GM19023 (cell line): Measurements from ENCODE around the gene ACVR1.

Source experiments
- ATAC-seq: cut with Tn5 transposase; IDR thresholded peaks from one replicate; pipeline ENCODE4 v1.9.1; 2021; ENCODE audit warnings: mild to moderate bottlenecking, moderate library complexity; ENCODE audit not compliant: unreplicated experiment

ACVR1 gene

DNA sequence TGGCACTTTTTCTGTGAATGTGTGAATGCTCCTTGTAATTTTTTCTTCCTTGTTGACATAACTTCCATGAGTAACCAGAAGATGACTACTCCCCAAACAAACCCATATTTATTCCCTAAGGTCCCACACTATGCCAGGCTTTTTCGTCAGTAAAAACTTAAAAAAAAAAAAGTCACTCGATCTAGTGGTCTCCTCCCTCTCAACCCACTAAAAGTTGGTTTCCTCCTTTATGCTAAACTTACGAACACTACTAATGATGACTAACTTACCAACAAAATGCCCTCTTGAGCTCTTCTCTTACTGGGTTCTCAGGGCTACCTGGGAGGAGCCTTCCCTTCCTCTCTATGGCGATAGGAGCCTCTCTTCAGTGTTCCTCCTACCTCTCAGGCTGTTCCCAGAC is 18.2 kb downstream of the ACVR1 start:
- no peak for ATAC-seq

DNA sequence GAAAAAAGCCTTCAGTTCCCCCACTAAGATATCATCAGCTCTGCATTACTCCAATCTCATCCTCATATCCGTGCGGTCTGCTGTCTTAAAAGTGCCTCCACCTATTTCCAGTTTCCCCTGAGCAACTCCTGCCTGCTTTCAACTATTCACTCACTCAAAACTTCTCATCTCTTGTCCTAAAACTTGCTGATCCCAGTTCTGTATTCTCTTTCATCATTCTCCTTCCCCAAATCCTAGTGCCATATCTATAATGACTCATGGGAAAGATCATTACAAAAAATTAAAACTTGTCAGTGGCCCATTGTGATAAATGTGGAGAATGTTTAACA is 20.0 kb downstream of the ACVR1 start:
- ATAC-seq: no peak

DNA sequence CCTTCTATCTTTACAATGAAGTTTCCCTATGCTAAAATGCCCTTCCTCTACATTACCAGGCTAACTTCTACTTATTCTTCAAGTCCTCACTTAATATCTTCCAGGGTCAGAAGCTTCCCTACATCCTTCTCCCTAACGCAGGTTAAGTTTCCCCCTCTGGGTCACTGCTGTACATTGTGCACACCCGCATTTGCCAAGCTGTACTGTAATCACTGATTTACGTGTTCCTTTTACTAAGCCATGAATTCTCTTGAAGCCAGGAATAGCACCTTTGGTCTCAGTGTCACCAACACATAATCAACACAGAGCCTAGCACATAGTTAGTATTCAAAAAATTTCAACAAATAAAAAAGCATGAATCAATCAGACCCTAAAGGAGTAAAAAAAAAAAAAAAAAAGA is 22.3 kb downstream of the ACVR1 start:
- ATAC-seq: no peak

DNA sequence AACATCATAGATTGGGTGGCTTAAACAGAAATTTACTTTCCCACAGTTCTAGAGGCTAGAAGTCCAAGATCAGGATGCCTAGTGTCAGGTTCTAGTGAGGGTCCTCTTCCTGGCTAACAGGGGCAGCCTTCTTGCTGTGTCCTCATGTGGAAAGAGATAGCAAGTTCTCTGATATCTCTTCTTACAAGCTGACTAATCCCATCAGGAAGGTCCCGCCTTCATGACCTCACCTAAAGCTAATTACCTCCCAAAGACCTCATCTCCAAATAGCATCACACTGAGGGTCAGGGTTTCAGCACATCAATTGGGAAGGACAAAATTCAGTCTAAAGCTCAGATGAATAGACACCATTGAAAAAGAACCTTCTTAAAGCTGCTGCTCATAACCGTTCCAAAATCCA is 22.9 kb downstream of the ACVR1 start:
- ATAC-seq: no peak

DNA sequence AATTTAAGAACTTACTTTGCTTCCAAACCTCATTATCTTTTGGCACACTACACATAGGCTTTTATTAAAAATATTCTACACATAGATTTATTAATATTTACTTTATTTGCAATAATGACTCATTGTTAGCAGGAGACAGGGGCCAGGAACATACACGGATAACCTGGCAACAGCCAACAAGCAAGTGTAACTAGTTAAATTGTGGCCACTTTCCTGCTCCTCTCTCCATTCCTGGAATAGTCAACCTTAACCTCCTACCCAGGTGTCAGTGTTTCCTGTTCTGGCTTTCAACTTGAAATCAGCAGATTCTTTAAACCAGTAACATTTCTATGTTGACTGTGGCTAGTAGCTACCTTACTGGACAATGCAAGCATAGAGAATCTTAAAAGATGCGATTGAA is 26.5 kb downstream of the ACVR1 start:
- no peak for ATAC-seq

DNA sequence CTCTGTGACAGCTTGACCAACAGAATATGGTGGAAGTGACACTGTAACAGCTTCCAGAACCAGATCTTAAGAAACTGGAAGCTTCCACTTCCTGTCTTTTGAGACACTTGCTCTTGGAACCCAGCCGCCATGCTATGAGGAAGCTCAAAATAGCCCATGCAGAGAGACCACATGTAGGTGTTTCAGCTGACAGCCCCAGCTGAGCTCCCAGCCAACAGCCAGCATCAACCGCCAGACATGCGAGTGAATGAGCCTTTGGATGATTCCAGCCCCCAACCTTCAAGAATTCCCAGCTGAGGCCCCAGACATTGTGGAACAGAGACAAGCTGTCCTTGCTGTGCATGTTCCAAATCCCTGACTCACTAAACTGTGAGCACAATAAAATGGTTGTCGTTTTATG is 27.9 kb downstream of the ACVR1 start:
- ATAC-seq: no peak

DNA sequence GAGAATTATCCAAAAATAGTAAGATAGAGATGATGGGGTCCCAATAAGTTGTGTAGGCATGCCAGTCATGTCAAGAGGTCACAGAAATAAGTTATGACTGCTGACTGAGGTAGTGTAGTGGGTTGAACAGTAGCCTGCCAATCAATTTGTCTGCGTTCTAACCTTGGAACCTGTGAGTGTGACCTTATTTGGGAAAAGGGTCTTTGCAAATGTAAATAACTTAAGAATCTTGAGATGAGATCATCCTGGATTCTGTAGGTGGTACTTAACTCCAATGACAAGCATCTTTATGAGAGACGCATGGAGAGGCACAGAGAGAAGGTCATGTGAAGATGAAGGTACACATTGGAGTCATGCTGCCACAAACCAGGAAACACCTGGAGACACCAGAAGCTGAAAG is 31.0 kb downstream of the ACVR1 start:
- no peak for ATAC-seq

DNA sequence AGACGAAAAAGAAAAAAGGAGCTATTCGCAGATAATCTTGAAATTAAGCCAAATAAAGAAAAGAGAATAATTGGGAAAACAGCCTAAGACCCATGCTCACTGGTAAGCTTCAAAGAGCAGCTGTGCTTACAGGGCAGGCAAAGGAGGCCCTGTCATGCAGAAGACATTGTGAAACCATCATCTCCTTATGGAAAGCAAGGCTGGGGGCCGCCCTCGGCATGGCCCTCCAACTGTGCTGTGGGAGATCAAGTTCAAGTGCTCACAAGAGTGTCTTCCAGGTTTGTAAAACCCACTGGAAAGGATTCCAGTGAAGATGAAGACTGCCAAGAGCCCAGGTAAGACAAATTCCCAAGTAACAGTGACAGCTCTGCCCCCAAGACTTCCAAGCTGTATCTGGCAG is 32.2 kb downstream of the ACVR1 start:
- no peak for ATAC-seq

DNA sequence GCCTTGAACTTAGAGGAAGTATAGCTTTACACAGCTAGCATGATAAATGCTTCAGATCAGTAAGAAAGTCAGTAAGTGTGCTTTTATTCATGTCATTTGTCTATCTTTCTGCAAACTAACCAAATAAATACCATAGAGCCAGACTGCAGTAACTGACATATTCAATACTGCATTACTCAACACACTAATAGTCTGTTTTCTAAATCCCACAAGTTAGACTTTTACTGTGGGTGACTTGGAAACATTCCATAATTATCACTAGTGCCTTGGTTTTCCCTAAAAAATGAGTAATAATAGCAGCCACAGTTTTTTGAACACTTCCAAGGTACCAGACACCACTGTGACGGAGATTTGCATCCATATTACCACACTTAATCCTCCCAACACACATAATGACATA is 33.0 kb downstream of the ACVR1 start:
- ATAC-seq: no peak

DNA sequence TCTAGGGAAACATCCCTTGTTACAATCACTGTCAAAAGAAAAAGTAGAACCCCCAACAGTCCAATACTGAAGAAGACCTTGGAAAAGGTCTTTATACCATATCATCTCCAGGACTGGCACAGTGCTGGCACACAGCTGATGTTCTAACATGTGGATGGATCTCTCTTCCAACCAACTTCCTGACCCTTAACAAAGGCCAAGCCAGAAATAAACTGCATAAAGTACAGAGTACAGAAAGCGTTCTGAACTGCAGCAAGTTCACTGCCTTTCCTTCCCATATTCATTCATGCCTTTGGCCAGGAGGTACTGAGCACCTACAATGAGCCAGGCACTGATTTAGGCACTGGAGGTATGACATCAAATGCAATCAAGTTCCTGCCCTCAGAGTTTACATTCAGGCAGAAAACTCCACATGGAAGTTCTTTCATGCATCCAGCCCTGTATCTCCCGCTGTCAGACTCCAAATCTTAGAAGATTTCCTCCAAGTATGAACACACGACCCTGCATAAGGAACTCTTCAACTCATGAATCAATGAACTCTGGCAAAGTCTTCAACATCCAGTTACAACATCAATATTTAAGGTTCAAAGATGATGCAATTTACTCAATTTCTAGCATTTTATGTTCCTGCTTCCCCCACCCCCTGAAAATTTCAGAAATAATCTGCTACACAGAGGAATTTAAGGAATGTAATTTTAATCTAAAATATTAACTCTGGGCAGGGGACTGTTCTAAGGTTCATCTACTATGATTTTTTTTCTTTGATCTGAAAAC is 33.8 kb downstream of the ACVR1 start:
- no peak for ATAC-seq

DNA sequence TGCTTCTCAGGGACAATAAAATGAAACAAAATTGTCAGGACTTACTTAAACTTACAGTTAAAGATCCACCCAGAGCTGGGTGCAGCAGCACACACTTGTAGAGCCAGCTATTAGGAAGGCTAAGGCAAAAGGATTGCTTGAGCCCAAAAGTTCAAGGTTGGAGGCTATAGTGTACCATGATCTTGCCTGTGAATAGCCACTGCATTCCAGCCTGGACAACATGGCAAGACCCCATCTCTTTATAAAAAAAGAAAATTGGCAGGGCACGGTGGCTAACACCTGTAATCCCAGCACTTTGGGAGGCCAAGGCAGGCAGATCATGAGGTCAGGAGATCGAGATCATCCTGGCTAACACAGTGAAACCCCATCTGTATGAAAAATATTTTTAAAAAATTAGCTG is 34.6 kb downstream of the ACVR1 start:
- ATAC-seq: no peak

DNA sequence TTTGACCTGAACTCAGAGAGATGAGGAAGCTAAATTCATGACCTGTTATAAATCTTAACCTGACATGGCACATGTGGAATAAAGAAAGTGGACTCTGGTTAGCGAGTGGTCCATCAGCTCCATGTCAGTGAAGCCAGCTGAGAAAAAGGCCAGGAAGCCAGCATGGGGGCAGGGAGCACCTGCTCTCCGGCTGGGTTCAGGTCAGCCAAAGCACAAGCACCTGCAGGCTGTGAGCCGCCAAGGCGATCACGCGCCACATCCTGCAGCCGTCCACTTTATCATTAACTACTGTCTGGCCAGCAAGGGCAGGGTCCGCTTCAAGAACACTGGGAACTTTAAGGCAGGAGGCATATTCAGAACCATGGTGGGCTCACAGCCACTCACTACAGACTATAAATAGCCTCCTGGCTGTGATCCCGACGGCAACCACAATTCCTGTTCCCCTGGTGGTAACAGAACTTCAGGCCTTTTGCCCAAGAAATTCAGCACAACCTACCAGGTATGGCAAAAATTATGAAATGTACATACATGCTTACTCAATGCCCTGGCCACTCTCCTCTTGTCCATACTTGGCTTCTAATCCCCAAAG is 35.5 kb downstream of the ACVR1 start:
- ATAC-seq: no peak

DNA sequence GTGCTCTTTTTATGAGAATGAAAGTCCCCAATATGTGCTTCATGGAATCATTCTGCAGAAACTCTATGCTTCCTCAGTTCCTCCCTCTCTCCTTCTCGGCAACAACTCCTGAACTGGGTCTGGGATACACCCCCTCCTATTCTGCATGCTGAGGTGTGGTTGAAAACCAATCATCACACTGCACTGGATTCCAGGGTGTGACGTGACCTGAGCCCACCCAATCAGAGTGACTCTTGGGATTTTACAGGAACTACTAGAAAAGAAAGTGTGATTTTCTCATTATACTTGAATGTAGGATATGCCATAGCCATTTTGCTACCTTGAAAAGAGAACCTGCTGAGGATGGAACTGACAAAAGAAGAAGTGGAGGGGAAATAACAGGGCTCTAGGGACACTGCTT is 36.3 kb downstream of the ACVR1 start:
- no peak for ATAC-seq

DNA sequence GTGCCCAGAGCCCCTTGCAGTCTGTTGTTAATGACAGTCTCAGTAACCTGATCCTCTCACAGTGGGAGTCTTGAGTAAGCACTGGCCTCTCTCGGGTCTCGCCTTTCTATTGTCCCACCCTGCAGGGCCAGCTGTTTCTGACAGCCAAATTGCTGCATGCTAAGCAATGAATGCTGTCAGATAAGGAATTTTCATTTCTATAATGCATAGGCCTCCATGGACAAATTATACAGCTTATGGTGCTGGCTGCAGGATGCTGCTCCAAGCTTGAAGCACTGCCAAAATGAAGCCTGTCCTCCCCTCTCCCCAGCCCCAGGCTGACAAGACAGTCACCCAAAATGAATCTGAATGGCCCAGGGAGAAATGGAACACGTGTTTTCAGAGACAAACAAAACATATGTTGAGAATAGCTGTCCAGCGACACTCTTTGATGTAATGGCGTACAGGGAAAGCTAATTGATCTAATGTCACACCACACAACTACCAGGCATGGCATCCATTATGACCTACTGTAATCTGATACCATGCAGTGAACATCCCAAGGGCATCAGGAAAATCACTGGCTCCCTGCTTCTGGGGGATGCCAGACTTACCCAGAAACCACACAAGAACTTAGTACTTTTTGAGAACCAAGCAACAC is 36.8 kb downstream of the ACVR1 start:
- ATAC-seq: no peak

DNA sequence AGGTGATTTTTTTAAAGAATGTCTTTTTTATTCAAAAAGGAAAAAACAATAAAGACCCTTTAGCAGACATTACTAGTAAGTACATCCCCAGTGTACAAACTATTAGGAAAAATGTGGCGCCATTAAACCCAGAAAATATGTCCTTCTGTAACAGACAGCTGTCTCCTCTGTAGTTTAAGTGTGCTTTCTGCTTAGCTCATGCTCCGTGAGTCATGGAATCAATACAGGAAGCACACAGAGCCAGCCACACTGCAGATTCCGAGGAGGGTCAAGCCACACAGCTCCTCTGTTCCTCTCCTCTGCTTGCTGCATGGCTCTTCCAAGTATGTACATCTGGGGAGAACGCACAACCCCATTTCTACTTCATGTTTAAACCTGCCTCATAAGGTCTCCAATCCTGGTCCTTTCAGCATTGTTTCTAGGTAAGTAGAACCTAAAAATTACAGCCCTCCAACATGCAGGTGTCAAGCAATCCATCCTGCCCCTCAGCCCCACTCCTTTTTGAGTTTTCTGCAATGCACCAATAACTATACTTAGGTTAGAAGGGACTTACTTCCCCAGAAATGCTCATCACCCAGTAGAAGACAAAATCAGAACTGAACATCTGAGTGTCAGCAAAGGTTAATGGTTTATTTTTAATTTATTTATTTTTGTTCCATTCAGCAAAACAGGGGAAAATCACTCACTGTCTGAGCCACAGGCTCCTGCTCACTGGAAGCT is 37.5 kb downstream of the ACVR1 start:
- ATAC-seq: no peak

DNA sequence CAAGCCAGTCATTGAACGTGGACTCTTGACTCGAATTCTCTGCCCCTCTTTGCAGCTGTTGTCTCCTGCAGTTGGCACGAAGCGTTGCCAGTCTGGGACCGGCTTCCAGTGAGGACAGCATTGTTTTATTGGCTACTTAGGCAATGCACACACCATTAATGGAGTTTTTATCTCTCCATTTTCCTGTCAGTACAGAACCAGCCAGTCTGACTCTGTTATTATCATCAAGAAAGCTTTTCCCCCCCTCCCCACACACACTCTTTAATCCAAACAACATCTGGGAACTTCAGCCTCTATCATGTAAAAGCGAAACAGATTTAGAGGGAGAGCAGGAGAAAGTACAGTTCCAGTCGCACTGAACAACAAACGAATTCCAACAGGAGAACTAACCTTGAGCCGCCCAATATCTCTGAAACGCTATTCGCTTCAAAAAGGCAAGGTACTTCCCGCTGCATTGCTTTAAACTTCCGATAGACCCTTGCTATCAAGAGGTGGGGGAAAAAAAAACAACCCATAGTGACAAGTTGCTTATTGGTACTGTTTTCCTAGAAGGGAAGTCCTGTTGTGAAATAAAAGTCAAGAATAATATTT is 38.2 kb downstream of the ACVR1 start:
- ATAC-seq: no peak

DNA sequence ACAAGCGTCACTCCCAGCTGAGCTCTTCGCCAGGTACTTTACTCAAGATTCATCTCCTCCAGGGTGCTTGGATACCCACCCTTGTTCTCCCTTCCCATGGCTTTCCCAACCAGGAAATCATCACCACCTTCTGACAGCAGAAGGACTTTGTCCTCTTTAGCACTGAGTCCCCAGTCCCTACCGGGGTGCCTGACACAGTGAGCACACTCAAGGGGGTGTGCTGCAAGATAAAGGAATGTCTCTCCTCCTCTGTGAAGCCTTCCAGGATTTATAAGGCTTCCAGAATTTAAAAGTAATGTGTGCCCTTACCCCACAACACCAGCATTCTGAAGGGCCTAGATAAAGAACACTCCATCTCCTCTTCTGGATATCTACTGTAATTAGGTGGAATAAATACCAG is 39.6 kb downstream of the ACVR1 start:
- ATAC-seq: no peak

DNA sequence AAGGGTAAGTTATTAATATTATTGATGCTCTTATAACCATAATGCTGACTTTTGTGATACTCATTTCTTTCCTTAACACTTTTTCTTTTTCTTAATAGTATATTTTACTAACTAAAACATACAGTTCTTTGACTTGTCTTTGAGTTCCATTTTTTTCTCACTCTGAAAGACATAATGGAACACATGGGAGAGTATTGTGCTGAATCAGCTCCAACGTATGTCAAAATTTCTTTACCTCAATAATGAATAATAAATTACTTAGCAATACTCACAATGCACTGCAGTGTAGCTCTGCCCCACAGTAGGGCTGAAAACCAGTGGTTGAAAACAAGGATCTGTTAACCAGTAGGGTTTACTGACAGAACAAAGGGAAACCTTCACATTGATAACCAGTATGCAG is 40.7 kb downstream of the ACVR1 start:
- ATAC-seq: no peak

DNA sequence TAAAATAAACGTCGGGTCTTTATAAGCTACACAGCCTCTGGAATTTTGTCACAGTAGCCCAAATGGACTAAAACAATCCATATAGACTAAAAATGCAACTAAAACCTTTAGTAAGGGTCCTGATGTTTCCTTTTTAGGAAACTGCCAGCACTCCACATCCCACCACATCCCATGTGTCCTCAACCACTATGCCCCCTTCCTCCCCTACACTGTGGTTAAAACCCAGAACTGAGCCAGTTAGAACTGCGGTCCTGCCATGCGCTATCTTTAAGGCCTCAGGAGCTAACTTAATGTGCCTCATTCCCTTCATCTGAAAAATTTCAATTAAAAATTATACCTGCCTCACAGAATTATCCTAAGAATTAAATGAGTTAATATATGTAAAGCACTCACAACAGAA is 41.1 kb downstream of the ACVR1 start:
- no peak for ATAC-seq

DNA sequence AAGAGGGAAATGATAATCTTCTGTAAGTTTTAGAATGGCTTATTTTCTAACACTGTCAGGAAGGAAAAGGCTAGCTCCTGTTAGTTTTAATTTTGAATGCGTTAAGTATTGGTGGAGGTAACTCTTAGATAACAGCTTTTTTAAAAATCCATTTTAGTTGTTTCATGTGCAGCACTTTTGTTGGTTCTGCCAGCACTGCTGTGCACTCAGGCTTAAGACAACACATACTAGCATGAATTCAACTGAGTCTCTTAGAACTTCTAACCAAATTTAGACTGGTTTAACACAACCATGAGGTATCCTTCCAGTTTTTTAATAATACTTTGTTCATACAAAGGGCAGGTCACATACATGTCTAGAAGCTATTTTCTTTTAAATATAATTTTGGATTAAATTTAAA is 42.4 kb downstream of the ACVR1 start:
- ATAC-seq: no peak

DNA sequence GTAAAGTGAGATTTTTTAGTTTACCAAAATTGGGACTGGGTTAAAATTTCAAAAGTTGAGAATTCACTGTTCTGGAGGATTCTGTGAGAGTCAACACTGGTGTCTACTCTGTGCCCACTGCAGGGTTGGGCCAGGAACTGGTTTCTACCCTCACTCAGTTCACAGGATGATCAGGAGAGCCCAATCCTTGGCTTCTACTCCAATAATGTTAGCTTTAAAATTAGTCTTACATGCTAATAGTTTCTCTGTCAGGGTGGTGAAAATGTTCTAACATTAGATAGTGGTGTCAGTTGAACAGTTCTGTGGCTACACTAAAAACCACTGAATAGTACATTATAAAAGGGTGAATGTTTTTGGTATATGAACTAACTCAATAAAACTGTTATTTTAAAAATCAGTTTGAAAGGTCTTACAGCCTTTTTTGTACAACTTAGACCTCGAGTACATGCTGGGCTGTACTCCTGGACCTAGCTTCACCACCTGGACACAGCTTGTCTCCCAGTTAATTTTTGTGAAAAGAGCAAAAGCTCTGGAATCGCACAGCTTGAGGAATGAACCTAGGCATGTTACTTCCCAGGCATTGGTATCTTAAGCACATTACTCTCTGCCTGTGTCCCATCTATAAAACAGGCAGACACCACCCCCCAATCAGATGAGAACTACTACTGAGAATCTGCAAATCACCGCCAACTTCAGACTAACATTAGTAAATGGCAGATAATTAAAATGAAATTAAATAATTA is 44.4 kb downstream of the ACVR1 start:
- ATAC-seq: no peak
